ENCODE results near the gene SLC24A3. TPM values are rescaled to one million over a fixed set of nuclear protein-coding genes. Genes with fewer than 3 reads are reported as not detected.

The SLC24A3 gene
- total RNA-seq, 4 donors from 2014 or later: 4.2 to 6.4 (median 5.6) TPM

DNA sequence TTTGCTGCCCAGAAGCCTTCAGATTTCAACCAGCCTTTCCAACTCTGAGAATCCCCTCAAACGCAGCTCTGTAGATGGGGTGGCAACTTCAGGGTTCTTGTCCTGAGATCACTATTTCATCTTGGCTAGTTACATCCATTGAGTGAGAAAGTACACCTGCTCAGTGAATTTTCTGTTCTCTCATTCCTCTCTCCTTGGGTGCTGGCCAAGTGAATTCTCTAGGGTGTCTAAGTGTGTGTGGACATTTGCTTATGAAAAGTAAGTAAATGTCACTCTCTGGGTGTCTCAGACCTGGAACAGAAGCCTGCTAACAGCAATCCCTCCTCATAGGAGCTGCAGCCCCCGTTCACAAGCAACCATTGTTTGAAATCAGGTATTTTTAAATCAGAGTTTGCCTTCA is 549.4 kb downstream of the SLC24A3 start:
- Histone ChIP-seq H3K4me1 (peaks cover 42% of the 10 kb centered on the region), H3K9me3 (no peaks in the 10 kb centered on the region), H3K4me3 (no peak overlapping the region), H3K36me3 (no peaks in the 10 kb centered on the region), H3K27me3 (no peaks in the 10 kb centered on the region), H3K27ac (peak overlapping the region; percentile 1)
- TF ChIP-seq, protein P1, sequence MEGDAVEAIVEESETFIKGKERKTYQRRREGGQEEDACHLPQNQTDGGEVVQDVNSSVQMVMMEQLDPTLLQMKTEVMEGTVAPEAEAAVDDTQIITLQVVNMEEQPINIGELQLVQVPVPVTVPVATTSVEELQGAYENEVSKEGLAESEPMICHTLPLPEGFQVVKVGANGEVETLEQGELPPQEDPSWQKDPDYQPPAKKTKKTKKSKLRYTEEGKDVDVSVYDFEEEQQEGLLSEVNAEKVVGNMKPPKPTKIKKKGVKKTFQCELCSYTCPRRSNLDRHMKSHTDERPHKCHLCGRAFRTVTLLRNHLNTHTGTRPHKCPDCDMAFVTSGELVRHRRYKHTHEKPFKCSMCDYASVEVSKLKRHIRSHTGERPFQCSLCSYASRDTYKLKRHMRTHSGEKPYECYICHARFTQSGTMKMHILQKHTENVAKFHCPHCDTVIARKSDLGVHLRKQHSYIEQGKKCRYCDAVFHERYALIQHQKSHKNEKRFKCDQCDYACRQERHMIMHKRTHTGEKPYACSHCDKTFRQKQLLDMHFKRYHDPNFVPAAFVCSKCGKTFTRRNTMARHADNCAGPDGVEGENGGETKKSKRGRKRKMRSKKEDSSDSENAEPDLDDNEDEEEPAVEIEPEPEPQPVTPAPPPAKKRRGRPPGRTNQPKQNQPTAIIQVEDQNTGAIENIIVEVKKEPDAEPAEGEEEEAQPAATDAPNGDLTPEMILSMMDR (IDR thresholded peaks at IDR 0.05): no peak
- TF ChIP-seq EP300 (IDR thresholded peaks at IDR 0.05) (no peak), POLR2AphosphoS5 (IDR thresholded peaks at IDR 0.05) (no peak), POLR2A (IDR thresholded peaks at IDR 0.05) (no peak)
- peak in 1 of 2 donors; percentile 24 for DNase-seq (ENCODE audit: low spot score in 2 of 2)
- 83% methylated on average over 2 of the region's 2 CpGs for WGBS

DNA sequence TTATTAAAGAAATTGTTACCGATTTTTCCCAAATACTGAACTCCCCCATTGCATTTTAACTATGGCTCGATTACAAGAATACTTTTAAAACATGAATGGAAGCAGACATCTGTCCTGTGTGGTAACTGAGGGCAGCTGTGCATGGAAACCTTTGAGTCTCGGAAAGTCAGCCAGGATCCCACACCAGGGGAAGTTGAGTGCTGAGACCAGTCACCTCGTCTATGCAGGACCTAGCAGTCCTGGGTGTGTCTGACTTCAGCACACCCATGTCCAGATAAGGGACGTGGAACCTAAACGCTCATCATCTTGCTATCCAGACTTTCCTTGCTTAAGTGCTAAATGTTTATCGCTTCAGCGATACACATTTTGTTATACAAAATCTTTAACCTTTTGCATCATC is 551.8 kb downstream of the SLC24A3 start:
- Histone ChIP-seq H3K36me3 (no peaks in the 10 kb centered on the region), H3K9me3 (no peaks in the 10 kb centered on the region), H3K4me3 (no peak overlapping the region), H3K27me3 (no peaks in the 10 kb centered on the region), H3K27ac (no peak overlapping the region), H3K4me1 (peaks cover 26% of the 10 kb centered on the region)
- DNase-seq (ENCODE audit: low spot score in 2 of 2): no peak
- WGBS: 65% methylated on average over 8 of the region's 8 CpGs
- TF ChIP-seq, protein P1 (IDR thresholded peaks at IDR 0.05): no peak
- TF ChIP-seq POLR2A (IDR thresholded peaks at IDR 0.05) (no peak), POLR2AphosphoS5 (IDR thresholded peaks at IDR 0.05) (no peak), EP300 (IDR thresholded peaks at IDR 0.05) (no peak)

DNA sequence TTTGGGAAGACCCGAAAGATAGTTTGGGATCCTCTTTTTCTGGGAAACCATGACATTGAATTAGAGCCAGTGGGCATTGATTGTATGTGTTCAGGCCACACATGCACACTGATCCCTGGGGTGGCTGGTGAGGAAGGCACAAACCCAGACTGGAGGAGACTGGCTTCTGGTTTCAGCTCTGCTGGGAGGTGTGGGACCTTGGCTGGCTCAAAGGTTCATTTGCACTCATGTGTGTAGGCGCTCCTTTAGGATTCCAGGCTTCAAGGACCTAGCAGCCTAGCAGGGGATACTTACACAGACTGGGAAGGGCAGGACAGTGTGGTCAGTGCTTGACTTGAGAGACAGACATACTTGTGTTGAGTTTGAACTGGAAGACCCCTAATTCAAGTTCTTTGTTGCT is 552.8 kb downstream of the SLC24A3 start:
- Histone ChIP-seq H3K27me3 (no peaks in the 10 kb centered on the region), H3K4me3 (no peak overlapping the region), H3K36me3 (no peaks in the 10 kb centered on the region), H3K9me3 (no peaks in the 10 kb centered on the region), H3K4me1 (peaks cover 17% of the 10 kb centered on the region), H3K27ac (no peak overlapping the region)
- WGBS: 100% methylated on average over 2 of the region's 2 CpGs
- no peak for DNase-seq (ENCODE audit: low spot score in 2 of 2)
- TF ChIP-seq POLR2AphosphoS5 (IDR thresholded peaks at IDR 0.05) (no peak), EP300 (IDR thresholded peaks at IDR 0.05) (no peak), POLR2A (IDR thresholded peaks at IDR 0.05) (no peak)
- TF ChIP-seq, protein P1 (IDR thresholded peaks at IDR 0.05): no peak

DNA sequence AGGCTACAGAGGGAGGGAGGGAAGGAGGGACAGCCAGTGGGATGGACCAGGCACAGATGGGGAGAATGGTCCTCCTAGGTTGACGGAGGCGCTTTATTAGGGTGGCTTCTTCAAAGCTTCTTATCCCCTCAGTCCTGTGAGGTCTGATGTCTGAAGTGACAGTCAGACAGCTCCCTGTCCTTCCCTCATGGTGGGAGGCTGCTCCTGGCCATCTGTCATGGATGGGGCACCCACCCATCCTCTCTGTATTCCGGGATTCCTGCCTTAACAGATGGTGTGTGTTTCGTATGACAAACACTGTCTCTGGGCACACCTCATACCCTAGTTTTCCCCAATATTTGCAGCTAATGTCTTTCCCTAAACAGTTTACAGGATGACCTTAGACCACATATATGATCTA is 553.5 kb downstream of the SLC24A3 start:
- WGBS: 84% methylated on average over 4 of the region's 4 CpGs
- Histone ChIP-seq H3K27ac (no peak overlapping the region), H3K27me3 (no peaks in the 10 kb centered on the region), H3K4me3 (no peak overlapping the region), H3K36me3 (no peaks in the 10 kb centered on the region), H3K4me1 (peaks cover 16% of the 10 kb centered on the region), H3K9me3 (no peaks in the 10 kb centered on the region)
- TF ChIP-seq POLR2AphosphoS5 (IDR thresholded peaks at IDR 0.05): no peak
- TF ChIP-seq EP300 (IDR thresholded peaks at IDR 0.05): no peak
- TF ChIP-seq POLR2A (IDR thresholded peaks at IDR 0.05): no peak
- TF ChIP-seq, protein P1 (IDR thresholded peaks at IDR 0.05): no peak
- no peak for DNase-seq (ENCODE audit: low spot score in 2 of 2)

DNA sequence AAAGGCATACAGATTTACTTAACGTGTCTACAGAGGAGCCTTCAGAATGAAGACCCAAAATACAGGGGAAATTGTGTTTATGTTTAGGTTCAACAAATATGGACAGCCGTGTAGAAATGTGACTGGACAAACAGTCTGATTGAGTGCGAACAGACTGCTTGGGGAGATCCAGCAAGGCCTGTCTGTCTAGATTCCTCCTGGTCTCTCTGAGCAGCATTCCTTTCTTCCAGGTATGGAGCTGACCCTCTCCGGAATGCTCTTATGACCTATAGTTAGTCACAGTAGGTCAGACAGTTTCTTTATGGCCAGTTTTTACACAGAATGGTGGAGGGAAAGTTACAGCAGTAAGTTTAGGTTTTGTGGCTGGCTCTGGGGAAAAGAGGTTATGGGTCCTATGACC is 554.6 kb downstream of the SLC24A3 start:
- Histone ChIP-seq H3K9me3 (no peaks in the 10 kb centered on the region), H3K4me3 (no peak overlapping the region), H3K36me3 (no peaks in the 10 kb centered on the region), H3K27me3 (no peaks in the 10 kb centered on the region), H3K27ac (no peak overlapping the region), H3K4me1 (peaks cover 6% of the 10 kb centered on the region)
- TF ChIP-seq, protein P1 (IDR thresholded peaks at IDR 0.05): no peak
- TF ChIP-seq POLR2A (IDR thresholded peaks at IDR 0.05) (no peak), EP300 (IDR thresholded peaks at IDR 0.05) (no peak), POLR2AphosphoS5 (IDR thresholded peaks at IDR 0.05) (no peak)
- no peak for DNase-seq (ENCODE audit: low spot score in 2 of 2)
- WGBS: 65% methylated on average over 4 of the region's 4 CpGs

Measured in suprapubic skin (tissue), 4 donors.